ENCODE results near the gene USP32. TPM values are rescaled to one million over a fixed set of nuclear protein-coding genes. Genes with fewer than 3 reads are reported as not detected.

USP32 gene
- total and polyA plus RNA-seq, 2 of the 8 experiments (the other 6 are each of a cell fraction or from before 2014, with no cell fraction given), result 29.6 to 112 TPM

- TF ChIP-seq RAD21 (IDR thresholded peaks at IDR 0.05 in 1 of 2, conservative IDR thresholded peaks at IDR 0.05 in 1 of 2; ENCODE audit: low read depth in 2 of 2, low read length in 2 of 2), result no peak
- TF ChIP-seq TEAD4 (IDR thresholded peaks at IDR 0.05; ENCODE audit: low read depth, low read length), result no peak
- TF ChIP-seq, protein P1, sequence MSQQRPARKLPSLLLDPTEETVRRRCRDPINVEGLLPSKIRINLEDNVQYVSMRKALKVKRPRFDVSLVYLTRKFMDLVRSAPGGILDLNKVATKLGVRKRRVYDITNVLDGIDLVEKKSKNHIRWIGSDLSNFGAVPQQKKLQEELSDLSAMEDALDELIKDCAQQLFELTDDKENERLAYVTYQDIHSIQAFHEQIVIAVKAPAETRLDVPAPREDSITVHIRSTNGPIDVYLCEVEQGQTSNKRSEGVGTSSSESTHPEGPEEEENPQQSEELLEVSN (IDR thresholded peaks at IDR 0.05), result peak; percentile 93
- TF ChIP-seq CEBPB (IDR thresholded peaks at IDR 0.05; ENCODE audit: low read depth, low read length), result no peak
- TF ChIP-seq FOSL1 (IDR thresholded peaks at IDR 0.05; ENCODE audit: insufficient read depth, low read depth, low read length), result peak; percentile 96
- TF ChIP-seq ASH2L (IDR thresholded peaks at IDR 0.05; ENCODE audit: low read length), result peak; percentile 80
- TF ChIP-seq RFX5 (IDR thresholded peaks at IDR 0.05; ENCODE audit: borderline replicate concordance, low read depth, low read length), result no peak
- TF ChIP-seq SP4 (IDR thresholded peaks at IDR 0.05; ENCODE audit: low read length), result peak; percentile 33; the same call in 1 of the 2 replicates
- no peak for TF ChIP-seq BCL11A (IDR thresholded peaks at IDR 0.05; ENCODE audit: low read depth in 2 of 2, low read length in 2 of 2)
- TF ChIP-seq CHD2 (IDR thresholded peaks at IDR 0.05; ENCODE audit: low read length), result no peak
These were observed 256.6 kb downstream of the USP32 start (continued) for GRCh38 chr17:60135151-60135950.
